Measurements from ENCODE around the gene SLIT3.

DNA sequence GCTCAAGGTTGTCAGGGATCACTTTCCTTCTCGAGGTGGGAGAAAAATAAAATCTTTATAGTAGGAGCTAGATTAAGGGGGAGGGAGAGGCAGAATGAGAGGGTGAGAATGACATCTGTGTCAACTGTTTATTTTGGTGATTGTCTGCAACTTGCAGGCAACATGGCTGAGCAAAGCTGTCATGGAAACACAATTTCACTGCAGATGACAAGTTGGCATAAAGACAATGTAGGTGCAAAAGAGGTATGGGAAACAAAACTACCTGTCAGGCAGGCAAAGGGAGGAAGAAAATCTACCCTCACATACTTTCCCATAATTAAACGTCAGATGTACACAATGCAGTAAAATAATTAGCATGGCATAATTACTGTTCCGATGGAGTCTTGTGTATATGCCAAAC lies 167.4 kb downstream of the SLIT3 start:
- TF ChIP-seq GATA2 (IDR thresholded peaks at IDR 0.05; ENCODE audit: low read depth, low read length) (no peak), GATA3 (IDR thresholded peaks at IDR 0.05; ENCODE audit: low read depth, low read length) (no peak)

All from SH-SY5Y (cell line).